GM18907 (cell line): ENCODE results near the gene CEP162.
"Not testable (repeated sequence)": the region's sequence is repeated elsewhere in the genome, so short reads cannot be mapped to it uniquely, and the experiment has no call there.

Experiments used
- ATAC-seq: cut with Tn5 transposase; IDR thresholded peaks from one replicate; pipeline ENCODE4 v1.9.1; 2021; ENCODE audit warnings: mild to moderate bottlenecking, moderate library complexity; ENCODE audit not compliant: unreplicated experiment

Gene CEP162

GRCh38 chr6:84151669-84152068 lies 75.8 kb downstream of the CEP162 start:
- ATAC-seq, result no peak

- ATAC-seq, result no peak
These were observed 76.7 kb downstream of the CEP162 start for GRCh38 chr6:84150705-84151104.

- ATAC-seq, result no peak
These were observed 85.9 kb downstream of the CEP162 start for GRCh38 chr6:84141521-84141920.

GRCh38 chr6:84139311-84139710 lies 88.1 kb downstream of the CEP162 start:
- ATAC-seq, result no peak

- ATAC-seq, result no peak
These were observed 89.4 kb downstream of the CEP162 start for GRCh38 chr6:84137989-84138575.

- no peak for ATAC-seq
These were observed 90.4 kb downstream of the CEP162 start for GRCh38 chr6:84137051-84137375.

GRCh38 chr6:84136364-84137050 lies 90.9 kb downstream of the CEP162 start:
- no peak for ATAC-seq

GRCh38 chr6:84135291-84135690 lies 92.2 kb downstream of the CEP162 start:
- no peak for ATAC-seq

- not testable (repeated sequence) for ATAC-seq
These were observed 94.1 kb downstream of the CEP162 start for GRCh38 chr6:84133385-84133784.

- not testable (repeated sequence) for ATAC-seq
These were observed 97.9 kb downstream of the CEP162 start for GRCh38 chr6:84129588-84129987.

GRCh38 chr6:84123186-84123585 lies 104.3 kb downstream of the CEP162 start:
- no peak for ATAC-seq

GRCh38 chr6:84119277-84119676 lies 108.2 kb downstream of the CEP162 start:
- no peak for ATAC-seq

GRCh38 chr6:84118191-84118590 lies 109.3 kb downstream of the CEP162 start:
- ATAC-seq, result no peak

- ATAC-seq, result not testable (repeated sequence)
These were observed 112.4 kb downstream of the CEP162 start for GRCh38 chr6:84114933-84115594.

- not testable (repeated sequence) for ATAC-seq
These were observed 116.1 kb downstream of the CEP162 start for GRCh38 chr6:84111351-84111750.

- ATAC-seq, result no peak
These were observed 119.9 kb downstream of the CEP162 start for GRCh38 chr6:84107495-84107894.

- not testable (repeated sequence) for ATAC-seq
These were observed 122.1 kb downstream of the CEP162 start for GRCh38 chr6:84105215-84105924.

GRCh38 chr6:84103029-84103428 lies 124.4 kb downstream of the CEP162 start:
- ATAC-seq, result no peak

GRCh38 chr6:84095156-84095555 lies 132.3 kb downstream of the CEP162 start:
- ATAC-seq, result no peak

GRCh38 chr6:84093441-84094435 lies 133.7 kb downstream of the CEP162 start:
- ATAC-seq, result peak; percentile 64
